HG03469 (cell line): ENCODE data around the gene ADAMTSL1.

Experiments
- ATAC-seq: cut with Tn5 transposase; IDR thresholded peaks from one replicate; pipeline ENCODE4 v1.9.1; 2021; ENCODE audit warnings: mild to moderate bottlenecking, moderate library complexity, moderate number of reproducible peaks; ENCODE audit not compliant: unreplicated experiment

ADAMTSL1 gene

GRCh38 chr9:18601026-18601425, 127.1 kb downstream of the ADAMTSL1 start:
- ATAC-seq = no peak

- no peak for ATAC-seq
Observed at GRCh38 chr9:18601956-18602355, 128.0 kb downstream of the ADAMTSL1 start.

- no peak for ATAC-seq
Observed at GRCh38 chr9:18604767-18605730, 131.1 kb downstream of the ADAMTSL1 start.

DNA sequence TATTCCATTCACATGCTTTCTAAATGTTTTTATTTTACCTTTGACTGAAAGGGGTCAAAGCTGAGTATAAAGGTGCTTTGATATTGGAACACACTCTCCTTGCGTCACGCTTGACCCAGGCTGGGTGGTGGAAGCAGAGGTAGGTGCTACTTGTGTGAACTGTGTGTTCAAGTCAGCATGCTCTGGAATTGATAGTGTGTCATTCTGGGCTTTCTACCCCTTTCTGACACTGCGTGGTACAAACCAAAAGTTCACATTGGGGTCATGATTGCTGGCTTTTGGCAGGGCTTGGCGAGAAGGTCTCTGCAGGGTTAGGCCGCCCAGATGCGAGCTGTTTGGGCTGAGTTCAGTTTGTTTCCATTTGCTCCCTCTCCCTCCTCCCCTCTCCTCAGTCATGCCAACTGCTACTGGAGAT, 131.8 kb downstream of the ADAMTSL1 start:
- ATAC-seq = no peak

DNA sequence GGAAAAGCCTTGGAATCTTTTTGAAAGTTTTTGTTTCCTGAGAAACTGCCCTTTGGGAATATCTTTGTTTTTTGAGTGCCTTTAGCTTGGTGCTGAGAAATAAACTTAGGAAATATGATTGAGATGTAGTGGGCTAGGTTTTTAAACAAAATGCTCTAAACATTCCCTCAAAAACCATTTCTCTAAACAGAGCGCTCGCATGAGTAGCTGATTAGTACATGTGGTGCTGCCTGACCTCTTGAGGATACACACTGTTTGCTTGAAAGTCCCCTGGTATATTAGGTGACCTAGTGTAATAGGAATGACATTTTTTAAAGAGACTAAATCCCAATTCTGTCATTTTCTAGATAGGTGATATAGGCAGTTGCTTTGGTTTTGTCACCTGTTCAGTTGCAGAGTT, 132.3 kb downstream of the ADAMTSL1 start:
- no peak for ATAC-seq

DNA sequence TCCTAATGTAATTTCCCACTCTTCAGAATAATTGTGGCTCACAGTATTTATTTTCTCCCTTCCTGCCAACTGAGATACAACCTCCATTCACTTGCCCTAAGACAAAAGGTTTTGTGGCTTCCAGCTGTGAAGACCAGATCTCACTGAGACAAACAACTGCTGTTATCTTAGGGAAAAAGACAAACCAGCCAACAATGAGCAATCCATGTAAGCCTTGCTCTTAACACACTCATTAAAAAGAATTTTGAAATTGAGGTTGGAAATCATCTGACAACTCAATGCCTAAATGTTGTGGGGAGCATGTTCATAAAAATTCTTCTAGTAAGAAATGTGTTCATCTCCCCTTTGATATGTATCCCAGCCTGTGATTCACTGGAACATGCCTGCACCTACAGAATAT, 132.9 kb downstream of the ADAMTSL1 start:
- no peak for ATAC-seq

GRCh38 chr9:18608371-18608770, 134.4 kb downstream of the ADAMTSL1 start:
- no peak for ATAC-seq

DNA sequence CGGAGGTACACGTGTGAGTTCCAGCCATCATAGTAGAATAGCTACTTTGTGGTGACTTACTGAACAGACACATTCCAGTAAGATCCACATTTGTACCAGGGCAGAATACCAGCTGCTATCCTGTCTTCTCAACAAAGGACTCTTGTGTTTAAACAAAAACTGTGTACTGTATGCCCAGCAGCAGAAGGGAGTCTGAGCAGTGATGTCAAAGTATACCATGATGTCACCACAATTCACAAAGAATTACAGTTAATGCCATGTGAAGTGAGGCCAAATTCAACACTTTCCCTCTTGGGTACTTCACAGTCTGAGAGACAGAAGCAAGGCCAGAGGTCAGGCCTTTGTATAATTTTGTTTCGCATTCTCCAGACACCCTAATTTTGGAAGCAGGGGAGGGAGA, 137.0 kb downstream of the ADAMTSL1 start:
- ATAC-seq = no peak

DNA sequence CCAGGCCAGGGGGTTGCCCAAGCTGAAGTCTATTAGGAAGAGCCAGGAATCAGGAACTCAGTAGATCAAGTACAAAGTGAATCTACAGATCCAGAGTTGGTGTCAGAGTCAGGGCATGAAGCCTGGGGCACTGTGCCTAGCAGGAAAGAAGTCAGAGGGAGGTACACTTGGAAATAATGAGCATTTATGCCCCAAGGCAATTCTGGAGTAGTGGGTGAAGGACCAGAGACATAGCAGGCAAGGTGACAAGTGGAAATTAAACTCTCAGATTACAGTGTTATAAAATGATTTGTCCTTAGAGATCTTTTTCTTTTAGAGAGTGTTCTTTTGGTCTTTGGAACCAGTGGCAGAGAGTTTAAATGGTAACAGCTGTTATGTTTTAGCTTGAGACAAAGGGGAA, 138.0 kb downstream of the ADAMTSL1 start:
- no peak for ATAC-seq

- no peak for ATAC-seq
Observed at GRCh38 chr9:18614116-18614515, 140.2 kb downstream of the ADAMTSL1 start.

DNA sequence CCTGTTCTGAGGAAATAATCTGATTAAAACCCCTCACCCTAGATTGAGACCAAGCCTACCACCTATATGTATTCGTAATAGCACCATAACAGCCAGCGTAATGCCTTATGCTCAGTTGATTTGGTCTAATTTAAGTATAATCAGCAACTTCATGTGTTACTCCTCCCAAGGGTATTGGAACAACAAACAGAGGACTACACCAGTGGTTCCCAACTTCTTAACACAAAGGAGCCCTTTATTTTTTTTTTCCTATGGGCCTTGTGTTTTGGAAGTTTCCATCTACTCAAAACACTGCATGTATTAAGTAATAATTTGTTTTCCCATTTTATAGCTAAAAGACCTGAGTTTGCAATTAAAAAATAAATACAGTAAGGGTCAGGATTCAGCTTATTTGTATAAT, 140.7 kb downstream of the ADAMTSL1 start:
- ATAC-seq = no peak

DNA sequence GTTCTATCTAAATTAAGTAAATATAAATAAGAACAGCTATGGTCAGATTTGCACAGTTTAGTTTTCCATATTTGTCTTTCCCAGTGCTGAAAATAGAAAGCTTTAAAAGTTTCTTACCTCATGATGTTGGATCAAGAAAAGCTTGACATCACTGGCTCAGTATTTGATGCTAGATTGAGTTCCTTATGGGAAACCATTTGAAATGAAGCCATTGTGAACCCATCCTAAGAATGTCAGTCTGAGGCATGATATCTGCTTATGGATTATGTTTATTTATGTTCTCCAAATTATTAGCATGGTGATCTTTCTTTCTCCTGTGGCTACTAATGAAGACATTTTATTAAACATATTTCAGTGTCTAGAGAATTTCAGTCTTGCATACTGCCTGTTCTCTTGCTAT, 143.0 kb downstream of the ADAMTSL1 start:
- ATAC-seq = no peak

DNA sequence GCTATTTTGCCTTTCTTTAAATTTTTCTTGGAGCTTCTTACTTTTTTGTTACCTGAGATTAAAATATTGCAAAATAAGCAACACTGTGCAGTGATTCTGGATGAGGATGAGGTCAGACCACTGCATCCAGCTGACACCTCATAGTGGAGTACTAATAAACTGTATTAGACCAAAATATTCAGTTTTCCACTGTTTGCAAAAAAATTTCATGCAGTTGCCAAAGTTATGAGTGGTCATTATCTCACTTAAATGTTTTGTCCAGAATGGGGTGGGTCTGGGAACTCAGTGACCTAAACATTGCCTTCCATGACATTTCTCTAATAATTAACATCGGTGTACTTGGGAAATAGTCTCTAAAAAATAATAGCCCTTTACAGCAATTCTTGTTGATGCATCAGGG, 143.8 kb downstream of the ADAMTSL1 start:
- ATAC-seq = no peak

DNA sequence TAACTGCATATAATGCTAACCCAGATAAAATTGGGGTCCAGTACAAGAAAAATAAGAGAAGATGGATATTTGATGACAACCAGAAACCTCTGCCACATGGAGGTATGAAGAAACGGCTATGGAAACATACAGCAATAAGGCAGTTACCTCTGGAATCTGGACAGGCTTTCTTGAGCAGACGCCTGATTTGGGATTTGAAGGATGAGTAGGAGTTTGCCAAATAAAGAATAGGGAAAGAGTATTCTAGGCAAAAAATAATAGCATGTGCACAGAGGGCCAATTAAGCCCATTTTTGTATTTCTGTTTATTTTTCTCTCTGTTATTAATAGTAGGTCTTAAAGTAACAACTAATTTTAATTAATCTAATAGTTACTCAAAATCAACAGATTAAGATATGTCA, 144.9 kb downstream of the ADAMTSL1 start:
- ATAC-seq = no peak

- no peak for ATAC-seq
Observed at GRCh38 chr9:18622186-18622836, 148.4 kb downstream of the ADAMTSL1 start.

DNA sequence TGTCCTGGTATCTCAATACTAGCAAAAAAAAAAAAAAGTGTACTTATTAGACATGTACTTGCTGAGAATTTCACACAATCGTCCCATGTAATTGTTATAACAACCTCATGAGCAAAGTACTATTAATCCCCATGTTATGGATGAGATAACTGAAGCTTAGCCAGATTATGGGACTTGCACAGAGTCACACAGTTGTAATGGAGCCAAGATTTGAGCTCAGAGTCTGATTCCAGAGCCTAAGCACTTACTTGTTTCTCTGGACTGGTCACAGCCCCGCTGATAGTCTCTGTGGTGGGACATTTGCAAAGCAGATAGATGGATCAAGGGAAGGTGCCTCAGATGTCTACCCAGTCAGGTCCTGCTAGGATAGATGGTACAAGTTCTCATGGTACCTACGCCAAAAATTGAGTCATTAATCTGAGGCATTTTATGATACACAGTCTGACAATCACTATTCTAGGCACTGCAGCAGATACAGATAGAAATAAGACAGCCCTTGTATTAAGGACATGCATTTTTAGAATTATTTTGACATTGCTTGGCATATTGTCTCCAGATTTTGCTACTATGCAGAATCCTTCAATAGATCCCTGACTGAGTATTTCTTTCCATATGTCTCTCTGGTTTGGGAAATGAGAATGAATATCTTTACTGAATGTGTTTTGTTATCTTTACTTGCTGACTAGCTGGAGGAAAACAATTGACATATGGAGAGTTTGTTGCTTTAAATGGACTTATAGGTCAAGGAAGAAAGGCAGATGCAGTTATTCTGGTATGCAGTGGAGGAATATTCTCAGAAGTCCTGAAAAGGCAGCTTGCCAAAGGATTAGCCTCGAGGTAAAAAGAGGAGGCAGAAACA, 149.5 kb downstream of the ADAMTSL1 start:
- ATAC-seq = no peak

DNA sequence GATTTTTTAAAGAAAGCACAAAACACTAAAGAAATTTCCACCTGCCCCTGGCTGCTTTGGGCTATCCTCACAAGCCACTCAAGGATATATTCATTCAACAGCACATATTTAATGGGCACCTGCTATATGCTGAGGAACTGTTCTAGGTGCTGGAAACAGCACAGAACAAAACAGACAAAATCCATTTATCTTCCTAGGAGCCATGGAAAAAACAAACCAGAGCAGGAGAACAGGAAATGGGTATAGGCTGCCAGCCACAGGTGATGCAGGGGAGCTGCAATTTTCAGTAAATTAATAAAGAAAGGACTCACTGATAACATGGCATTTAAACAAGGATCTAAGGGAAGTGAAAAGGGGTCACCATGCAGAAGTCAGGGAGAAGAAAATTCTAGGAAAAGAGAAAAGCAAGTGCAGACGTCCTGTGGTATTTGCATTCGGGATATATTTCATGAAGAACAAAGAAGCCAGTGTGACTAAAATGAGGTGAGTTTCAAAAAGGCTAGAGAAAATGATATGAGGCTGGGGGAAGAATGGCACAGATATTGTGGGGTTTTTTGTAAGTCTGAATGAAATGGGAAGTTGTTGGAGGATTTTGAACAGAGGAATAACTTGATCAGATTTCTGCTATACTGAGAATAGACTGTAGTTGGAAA, 152.2 kb downstream of the ADAMTSL1 start:
- no peak for ATAC-seq

GRCh38 chr9:18629136-18629535, 155.2 kb downstream of the ADAMTSL1 start:
- no peak for ATAC-seq

GRCh38 chr9:18632632-18633403, 158.9 kb downstream of the ADAMTSL1 start:
- ATAC-seq = no peak

- ATAC-seq = no peak
Observed at GRCh38 chr9:18636781-18637180, 162.8 kb downstream of the ADAMTSL1 start.
